H9 (cell line): ENCODE data around the gene SPAG6. TPM values are rescaled to one million over a fixed set of nuclear protein-coding genes. Genes with fewer than 3 reads are reported as not detected.

Source experiments
- DNase-seq: peaks from one replicate; pipeline ENCODE4 v3.0.0-alpha.2; 2017
- H2AFZ ChIP-seq: one replicate; pipeline ENCODE4 v1.6.1; 2013; ENCODE audit warnings: mild to moderate bottlenecking, low read length, control low read depth, moderate library complexity
- H2AK5ac ChIP-seq: 2 replicates; pipeline ENCODE4 v1.6.1; 2013; ENCODE audit warnings: low read length, control low read depth, mixed read lengths; ENCODE audit not compliant: insufficient read length
- H2BK120ac ChIP-seq: one replicate; pipeline ENCODE4 v1.6.1; 2013; ENCODE audit warnings: low read depth, mild to moderate bottlenecking, low read length, control low read depth, inconsistent platforms; ENCODE audit not compliant: poor library complexity, severe bottlenecking
- H2BK12ac ChIP-seq: 2 replicates; pipeline ENCODE4 v1.6.1; 2013; ENCODE audit warnings: low read length, control low read depth, mixed read lengths, low read depth; ENCODE audit not compliant: insufficient read length
- H2BK15ac ChIP-seq: 2 replicates; pipeline ENCODE4 v1.6.1; 2013; ENCODE audit warnings: low read depth, low read length, control low read depth
- H2BK20ac ChIP-seq: one replicate; pipeline ENCODE4 v1.6.1; 2013; ENCODE audit warnings: low read depth, mild to moderate bottlenecking, low read length, control low read depth, inconsistent platforms; ENCODE audit not compliant: poor library complexity, severe bottlenecking
- H2BK5ac ChIP-seq: 2 replicates; pipeline ENCODE4 v1.6.1; 2013; ENCODE audit warnings: low read length, control low read depth, mixed read lengths; ENCODE audit not compliant: insufficient read length
- H3K14ac ChIP-seq: 2 replicates; pipeline ENCODE4 v1.6.1; 2013; ENCODE audit warnings: low read length, control low read depth; ENCODE audit not compliant: insufficient read depth
- H3K18ac ChIP-seq: 2 replicates; pipeline ENCODE4 v1.6.1; 2013; ENCODE audit warnings: low read depth, mild to moderate bottlenecking, mixed read lengths, low read length, control low read depth; ENCODE audit not compliant: insufficient read length
- H3K23ac ChIP-seq: 2 replicates; pipeline ENCODE4 v1.6.1; 2013; ENCODE audit warnings: low read length, control low read depth, mixed read lengths, low read depth; ENCODE audit not compliant: insufficient read length
- H3K23me2 ChIP-seq: 2 replicates; pipeline ENCODE4 v1.6.1; 2013; ENCODE audit warnings: low read depth, mild to moderate bottlenecking, mixed read lengths, low read length, control low read depth; ENCODE audit not compliant: insufficient read length, poor library complexity, severe bottlenecking
- H3K27ac ChIP-seq: 2 replicates; pipeline ENCODE4 v1.5.1; 2013; ENCODE audit warnings: low read length, control low read depth, mixed read lengths, low read depth; ENCODE audit not compliant: insufficient read length
- H3K27me3 ChIP-seq: 2 replicates; pipeline ENCODE4 v1.6.1; 2013; ENCODE audit warnings: low read length, control low read depth, inconsistent platforms; ENCODE audit not compliant: insufficient read depth
- H3K4ac ChIP-seq: 2 replicates; pipeline ENCODE4 v1.6.1; 2013; ENCODE audit warnings: low read depth, mild to moderate bottlenecking, control low read depth, inconsistent platforms, low read length, moderate library complexity
- H3K4me1 ChIP-seq: 2 replicates; pipeline ENCODE4 v1.6.1; 2013; ENCODE audit warnings: low read length, control low read depth, inconsistent platforms; ENCODE audit not compliant: insufficient read depth
- H3K4me2 ChIP-seq: 2 replicates; pipeline ENCODE4 v1.6.1; 2013; ENCODE audit warnings: low read length, control low read depth, mixed read lengths; ENCODE audit not compliant: insufficient read length, insufficient read depth
- H3K56ac ChIP-seq: 2 replicates; pipeline ENCODE4 v1.6.1; 2013; ENCODE audit warnings: low read depth, mild to moderate bottlenecking, mixed read lengths, low read length, control low read depth; ENCODE audit not compliant: insufficient read length
- H3K79me1 ChIP-seq: 2 replicates; pipeline ENCODE4 v1.6.1; 2013; ENCODE audit warnings: low read depth, mild to moderate bottlenecking, moderate library complexity, low read length, control low read depth, inconsistent platforms; ENCODE audit not compliant: insufficient read depth, poor library complexity, severe bottlenecking
- H3K79me2 ChIP-seq: 2 replicates; pipeline ENCODE4 v1.6.1; 2013; ENCODE audit warnings: low read length, control low read depth, inconsistent platforms; ENCODE audit not compliant: insufficient read depth
- H3K9ac ChIP-seq: 2 replicates; pipeline ENCODE4 v1.6.1; 2013; ENCODE audit warnings: low read length, control low read depth, mixed read lengths; ENCODE audit not compliant: insufficient read length; ENCODE audit errors: extremely low read depth
- H3K9me3 ChIP-seq: one replicate; pipeline ENCODE4 v1.6.1; 2013; ENCODE audit warnings: low read depth, low read length, inconsistent platforms; ENCODE audit not compliant: control insufficient read depth
- H3T11ph ChIP-seq: one replicate; pipeline ENCODE4 v1.6.1; 2013; ENCODE audit warnings: mild to moderate bottlenecking, low read length, control low read depth, inconsistent platforms
- H4K20me1 ChIP-seq: one replicate; pipeline ENCODE4 v1.6.1; 2013; ENCODE audit not compliant: control insufficient read depth, insufficient read length, insufficient read depth
- H4K5ac ChIP-seq: 2 replicates; pipeline ENCODE4 v1.6.1; 2013; ENCODE audit warnings: low read depth, mild to moderate bottlenecking, mixed read lengths, low read length, control low read depth; ENCODE audit not compliant: insufficient read length
- H4K8ac ChIP-seq: replicated peaks from 2 replicates; pipeline ENCODE4 v1.6.1; 2013; ENCODE audit warnings: low read length, control low read depth, mixed read lengths, low read depth; ENCODE audit not compliant: insufficient read length
- H4K91ac ChIP-seq: 2 replicates; pipeline ENCODE4 v1.6.1; 2013; ENCODE audit warnings: low read depth, mild to moderate bottlenecking, moderate library complexity, mixed read lengths, low read length, control low read depth; ENCODE audit not compliant: insufficient read length
- H3K27ac Mint-ChIP-seq, 3 experiments: 2 replicates in 2 of 3; 3 replicates in 1 of 3; pipeline ENCODE4 v1.8.0; 2020 to 2021; ENCODE audit warnings: mixed read lengths in 3 of 3, mild to moderate bottlenecking in 1 of 3, moderate library complexity in 1 of 3
- H3K27me3 Mint-ChIP-seq: 2 replicates; pipeline ENCODE4 v1.8.0; 2021; ENCODE audit warnings: low read depth, mild to moderate bottlenecking, moderate library complexity, mixed read lengths
- H3K36me3 Mint-ChIP-seq, 3 experiments: 2 replicates in 2 of 3; 3 replicates in 1 of 3; pipeline ENCODE4 v1.8.0; 2020 to 2021; ENCODE audit warnings: low read depth in 3 of 3, mixed read lengths in 3 of 3; ENCODE audit not compliant: insufficient read depth in 1 of 3
- H3K4me1 Mint-ChIP-seq, 2 experiments: 2 replicates each; pipeline ENCODE4 v1.8.0; 2020; ENCODE audit warnings: mixed read lengths in 2 of 2
- H3K4me3 Mint-ChIP-seq, 2 experiments: 2 replicates in 1 of 2; 3 replicates in 1 of 2; pipeline ENCODE4 v1.8.0; 2020 to 2021; ENCODE audit warnings: mild to moderate bottlenecking in 2 of 2, mixed read lengths in 2 of 2, moderate library complexity in 1 of 2
- H3K9me3 Mint-ChIP-seq, 2 experiments: 2 replicates in 1 of 2; 3 replicates in 1 of 2; pipeline ENCODE4 v1.8.0; 2020; ENCODE audit warnings: mild to moderate bottlenecking in 2 of 2, mixed read lengths in 2 of 2, moderate library complexity in 1 of 2
- WGBS: extraction: QIAGEN DNeasy Blood & Tissue Kit; methylation state at CpG from one replicate; pipeline ENCODE4 v1.1.7; 2013; ENCODE audit warnings: missing lambda C conversion rate, low lambda C conversion rate, mixed read lengths; ENCODE audit not compliant: insufficient read length; ENCODE audit errors: extremely low coverage; 5-methylcytosine and 5-hydroxymethylcytosine counted together
- total RNA-seq: library from RNA; stranded (reverse); gene quantifications from 2 replicates; pipeline ENCODE4 v1.2.1, GENCODE V29; 2021
- TF ChIP-seq, protein P1 (sequence below): fragments of 200-600 bp; sonication (generic); conservative IDR thresholded peaks from 3 replicates; pipeline ENCODE4 v1.8.0; 2021; ENCODE audit warnings: antibody characterized with exemption, mild to moderate bottlenecking

The SPAG6 gene
- total RNA-seq, 1 experiment from 2014 or later = 0.24 TPM

DNA sequence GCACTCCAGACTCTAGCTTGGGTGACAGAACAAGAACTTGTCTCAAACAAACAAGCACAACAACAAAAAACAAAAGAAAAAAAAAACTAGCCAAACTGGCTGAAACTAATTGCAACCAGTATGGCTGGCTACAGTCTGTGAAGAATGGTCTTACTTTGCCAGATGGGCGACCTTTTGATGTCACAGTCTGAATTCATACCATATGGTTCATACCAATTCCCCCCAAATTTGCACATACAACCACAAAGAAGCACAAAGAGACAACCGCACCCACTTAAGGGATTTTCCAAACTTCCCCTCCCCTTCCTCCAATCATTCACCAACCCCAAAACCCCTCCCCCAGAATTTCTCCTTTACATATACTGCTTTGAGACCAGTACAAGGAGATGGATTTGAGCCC, 114.2 kb downstream of the SPAG6 start:
- Mint-ChIP-seq H3K9me3 (no peaks in the 10 kb centered on the region), H3K27me3 (no peaks in the 10 kb centered on the region; the same call in none of the 2 replicates), H3K27ac (no peak overlapping the region), H3K4me3 (no peak overlapping the region), H3K4me1 (0 out of 4 replicates have a peak, but pooled peaks cover 0 to 7% of the 10 kb centered on the region in 2 experiments), H3K36me3 (no peaks in the 10 kb centered on the region)
- Histone ChIP-seq H2AK5ac (no peak overlapping the region), H3K79me1 (no peaks in the 10 kb centered on the region), H3K23ac (no peak overlapping the region), H2BK5ac (no peak overlapping the region), H4K20me1 (no peaks in the 10 kb centered on the region), H3K79me2 (no peaks in the 10 kb centered on the region), H3K14ac (no peak overlapping the region), H2BK15ac (no peak overlapping the region), H3K23me2 (no peaks in the 10 kb centered on the region), H3K4ac (no peak overlapping the region), H3K27me3 (no peaks in the 10 kb centered on the region), H4K8ac (no peak overlapping the region), H3K56ac (no peak overlapping the region), H3K9me3 (no peaks in the 10 kb centered on the region), H2AFZ (no peak overlapping the region), H3T11ph (no peak overlapping the region), H3K9ac (no peak overlapping the region), H3K18ac (no peak overlapping the region), H2BK12ac (no peak overlapping the region), H2BK20ac (no peak overlapping the region), H3K4me2 (no peak overlapping the region), H3K4me1 (no peaks in the 10 kb centered on the region), H4K91ac (no peak overlapping the region), H3K27ac (no peak overlapping the region), H2BK120ac (no peak overlapping the region), H4K5ac (no peak overlapping the region)
- no CpG with 5 or more reads among the region's 2 CpGs for whole genome bisulfite sequencing
- TF ChIP-seq, protein P1, sequence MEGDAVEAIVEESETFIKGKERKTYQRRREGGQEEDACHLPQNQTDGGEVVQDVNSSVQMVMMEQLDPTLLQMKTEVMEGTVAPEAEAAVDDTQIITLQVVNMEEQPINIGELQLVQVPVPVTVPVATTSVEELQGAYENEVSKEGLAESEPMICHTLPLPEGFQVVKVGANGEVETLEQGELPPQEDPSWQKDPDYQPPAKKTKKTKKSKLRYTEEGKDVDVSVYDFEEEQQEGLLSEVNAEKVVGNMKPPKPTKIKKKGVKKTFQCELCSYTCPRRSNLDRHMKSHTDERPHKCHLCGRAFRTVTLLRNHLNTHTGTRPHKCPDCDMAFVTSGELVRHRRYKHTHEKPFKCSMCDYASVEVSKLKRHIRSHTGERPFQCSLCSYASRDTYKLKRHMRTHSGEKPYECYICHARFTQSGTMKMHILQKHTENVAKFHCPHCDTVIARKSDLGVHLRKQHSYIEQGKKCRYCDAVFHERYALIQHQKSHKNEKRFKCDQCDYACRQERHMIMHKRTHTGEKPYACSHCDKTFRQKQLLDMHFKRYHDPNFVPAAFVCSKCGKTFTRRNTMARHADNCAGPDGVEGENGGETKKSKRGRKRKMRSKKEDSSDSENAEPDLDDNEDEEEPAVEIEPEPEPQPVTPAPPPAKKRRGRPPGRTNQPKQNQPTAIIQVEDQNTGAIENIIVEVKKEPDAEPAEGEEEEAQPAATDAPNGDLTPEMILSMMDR = no peak
- no peak for DNase-seq
